Neutrophil (primary cell): ENCODE measurements around the gene EFCAB14.

ENCODE experiments used
- H3K27ac ChIP-seq: fragments of 200-600 bp; sonication (generic); 2 replicates; pipeline ENCODE4 v1.5.1; 2016; ENCODE audit warnings: mild to moderate bottlenecking, moderate library complexity
- H3K27me3 ChIP-seq: fragments of 200-600 bp; sonication (generic); 2 replicates; pipeline ENCODE4 v1.6.0; 2016; ENCODE audit warnings: mild to moderate bottlenecking
- H3K36me3 ChIP-seq: fragments of 200-600 bp; sonication (generic); 2 replicates; pipeline ENCODE4 v1.5.1; 2017
- H3K4me1 ChIP-seq, 2 experiments: fragments of 200-600 bp in 1 of 2; sonication (generic) in 1 of 2; 1 replicate in 1 of 2; 2 replicates in 1 of 2; pipeline versions ENCODE4 v1.5.1 to v1.6.1; 2013 to 2016; ENCODE audit warnings: low read depth in 1 of 2, low read length in 1 of 2, mild to moderate bottlenecking in 1 of 2, moderate library complexity in 1 of 2; ENCODE audit not compliant: control insufficient read depth in 1 of 2, insufficient read depth in 1 of 2
- H3K4me3 ChIP-seq, 2 experiments: fragments of 200-600 bp in 1 of 2; sonication (generic) in 1 of 2; 1 replicate in 1 of 2; 2 replicates in 1 of 2; pipeline ENCODE4 v1.5.1; 2013 to 2016; ENCODE audit warnings: low read depth in 1 of 2, low read length in 1 of 2, mild to moderate bottlenecking in 1 of 2, moderate library complexity in 1 of 2
- H3K9me3 ChIP-seq: fragments of 200-600 bp; sonication (generic); 2 replicates; pipeline ENCODE4 v1.5.1; 2016
- TF ChIP-seq, protein P1 (sequence below): fragments of 200-600 bp; sonication (generic); IDR thresholded peaks from 2 replicates; pipeline ENCODE4 v1.5.1; 2016; ENCODE audit warnings: antibody characterized with exemption

The EFCAB14 gene

DNA sequence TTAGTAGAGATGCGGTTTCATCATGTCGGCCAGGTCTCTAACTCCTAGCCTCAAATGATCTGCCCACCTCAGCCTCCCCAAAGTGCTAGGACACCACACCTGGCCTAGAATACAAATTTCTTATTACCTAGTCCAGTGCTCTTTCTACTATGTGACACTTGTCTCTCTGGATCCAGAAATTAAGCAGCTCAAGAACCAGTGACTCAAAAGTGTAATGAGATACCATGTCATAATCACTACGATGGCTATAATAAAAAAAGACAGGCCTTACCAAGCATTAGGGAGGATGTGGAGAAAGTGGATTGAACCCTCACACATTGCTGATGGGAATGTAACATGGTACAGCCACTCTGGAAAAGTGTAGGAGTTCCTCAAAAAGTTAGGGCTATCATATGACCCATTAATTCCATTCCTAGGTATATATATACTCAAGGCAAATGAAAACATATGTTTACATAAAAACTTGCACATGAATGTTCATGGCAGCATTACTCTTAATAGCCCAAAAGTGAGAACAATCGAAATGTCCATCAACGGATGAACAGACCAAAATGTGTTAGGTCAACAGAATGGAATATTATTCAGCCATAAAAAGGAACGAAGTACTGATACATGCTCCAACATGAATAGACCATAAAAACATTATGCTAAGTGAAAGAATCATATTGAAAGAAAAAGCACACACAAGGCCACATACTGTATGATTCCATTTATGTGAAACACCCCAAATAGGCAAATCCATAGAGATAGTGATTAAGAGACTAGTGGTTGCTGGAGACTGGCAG lies 38.9 kb downstream of the EFCAB14 start:
- peaks cover 95% of the 10 kb centered on the region for H3K36me3 ChIP-seq

DNA sequence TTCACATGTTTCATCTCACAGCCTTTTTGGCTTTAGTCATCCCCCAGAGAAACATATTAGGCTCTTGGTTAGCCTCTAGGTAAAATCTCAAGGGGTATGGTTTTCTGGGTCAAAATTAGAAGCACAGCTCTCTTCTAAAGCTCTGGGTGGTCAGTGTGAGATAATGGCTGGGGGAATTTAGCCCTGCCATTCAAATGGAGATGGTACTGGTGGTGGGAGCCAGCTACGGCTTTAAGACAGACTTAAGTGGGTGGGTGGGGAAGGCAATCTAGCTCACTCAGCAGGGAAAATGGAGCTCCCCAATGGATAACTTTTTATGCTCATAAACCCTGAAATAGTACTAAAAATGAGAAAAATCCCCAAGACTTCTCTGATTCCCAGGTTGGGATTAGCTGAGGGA lies 41.6 kb downstream of the EFCAB14 start:
- TF ChIP-seq, protein P1, sequence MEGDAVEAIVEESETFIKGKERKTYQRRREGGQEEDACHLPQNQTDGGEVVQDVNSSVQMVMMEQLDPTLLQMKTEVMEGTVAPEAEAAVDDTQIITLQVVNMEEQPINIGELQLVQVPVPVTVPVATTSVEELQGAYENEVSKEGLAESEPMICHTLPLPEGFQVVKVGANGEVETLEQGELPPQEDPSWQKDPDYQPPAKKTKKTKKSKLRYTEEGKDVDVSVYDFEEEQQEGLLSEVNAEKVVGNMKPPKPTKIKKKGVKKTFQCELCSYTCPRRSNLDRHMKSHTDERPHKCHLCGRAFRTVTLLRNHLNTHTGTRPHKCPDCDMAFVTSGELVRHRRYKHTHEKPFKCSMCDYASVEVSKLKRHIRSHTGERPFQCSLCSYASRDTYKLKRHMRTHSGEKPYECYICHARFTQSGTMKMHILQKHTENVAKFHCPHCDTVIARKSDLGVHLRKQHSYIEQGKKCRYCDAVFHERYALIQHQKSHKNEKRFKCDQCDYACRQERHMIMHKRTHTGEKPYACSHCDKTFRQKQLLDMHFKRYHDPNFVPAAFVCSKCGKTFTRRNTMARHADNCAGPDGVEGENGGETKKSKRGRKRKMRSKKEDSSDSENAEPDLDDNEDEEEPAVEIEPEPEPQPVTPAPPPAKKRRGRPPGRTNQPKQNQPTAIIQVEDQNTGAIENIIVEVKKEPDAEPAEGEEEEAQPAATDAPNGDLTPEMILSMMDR: no peak
- no peaks in the 10 kb centered on the region for H3K27me3 ChIP-seq
- H3K4me1 ChIP-seq: no peaks in the 10 kb centered on the region
- peaks cover 91% of the 10 kb centered on the region for H3K36me3 ChIP-seq
- no peak overlapping the region for H3K4me3 ChIP-seq
- H3K9me3 ChIP-seq: no peaks in the 10 kb centered on the region
- H3K27ac ChIP-seq: no peak overlapping the region

More for the DNA sequence above, 38.9 kb downstream of the EFCAB14 start:
- Histone ChIP-seq H3K9me3 (no peaks in the 10 kb centered on the region), H3K4me3 (no peak overlapping the region), H3K27ac (no peak overlapping the region), H3K27me3 (no peaks in the 10 kb centered on the region), H3K4me1 (no peaks in the 10 kb centered on the region)
- TF ChIP-seq, protein P1: no peak

DNA sequence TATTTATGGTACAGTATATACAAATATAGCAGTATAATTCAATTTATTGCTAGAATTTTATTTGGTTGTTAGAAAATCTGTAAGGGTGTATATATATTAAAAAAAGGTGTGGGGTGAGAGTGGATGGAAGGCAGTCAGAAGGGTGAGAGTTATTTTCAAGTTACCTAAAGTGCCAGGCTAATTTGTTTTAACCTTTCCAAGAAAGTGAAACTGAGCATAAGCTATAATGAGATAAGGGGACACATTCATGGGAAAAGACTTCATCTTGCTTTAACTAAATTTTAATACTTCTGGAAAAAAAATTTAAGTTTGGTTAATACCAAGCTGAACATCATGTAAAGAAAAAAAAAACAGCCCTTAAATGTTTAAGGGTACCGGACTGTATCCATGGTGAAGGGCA lies 42.4 kb downstream of the EFCAB14 start:
- Histone ChIP-seq H3K27me3 (no peaks in the 10 kb centered on the region), H3K36me3 (peaks cover 83% of the 10 kb centered on the region), H3K4me3 (no peak overlapping the region), H3K9me3 (no peaks in the 10 kb centered on the region), H3K4me1 (no peaks in the 10 kb centered on the region), H3K27ac (no peak overlapping the region)
- TF ChIP-seq, protein P1: no peak

DNA sequence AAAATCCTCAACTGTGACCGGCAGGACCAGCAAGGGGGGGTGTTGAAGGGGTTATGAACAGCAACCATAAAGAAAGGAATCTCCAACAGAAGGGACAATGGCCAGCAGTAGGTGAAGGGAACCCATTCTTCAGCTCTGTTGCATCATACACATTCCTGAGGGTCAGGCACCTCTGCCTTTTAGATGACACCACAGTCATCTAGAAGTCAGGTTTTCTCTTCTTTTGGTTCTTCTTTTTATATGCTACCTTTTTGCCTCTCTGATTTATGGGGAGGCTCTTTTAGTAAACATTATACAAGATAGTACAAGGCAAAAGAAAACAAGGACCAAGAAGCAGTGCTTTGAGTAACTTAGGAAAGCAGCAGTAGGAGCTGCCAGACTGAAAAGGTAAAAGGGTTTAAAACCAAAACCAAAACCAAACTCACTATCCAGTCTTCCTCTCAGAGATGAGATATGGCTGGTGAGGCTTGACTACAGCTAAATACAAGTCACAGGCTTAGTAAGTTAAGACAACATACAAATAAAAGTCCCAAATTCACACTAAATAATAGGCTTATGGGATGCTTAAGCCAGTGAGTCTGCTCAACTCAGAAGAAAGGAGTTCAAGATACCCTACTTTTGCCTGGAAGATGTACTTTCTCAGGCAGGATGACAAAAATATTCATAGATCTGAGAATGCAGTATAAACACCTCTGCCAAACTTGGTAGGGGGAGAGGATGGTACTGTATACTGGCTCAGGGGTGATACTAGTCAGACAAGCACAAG lies 43.2 kb downstream of the EFCAB14 start:
- Histone ChIP-seq H3K9me3 (no peaks in the 10 kb centered on the region), H3K36me3 (peaks cover 75% of the 10 kb centered on the region), H3K27me3 (no peaks in the 10 kb centered on the region), H3K27ac (no peak overlapping the region), H3K4me3 (no peak overlapping the region), H3K4me1 (no peaks in the 10 kb centered on the region)
- TF ChIP-seq, protein P1: no peak

- no peaks in the 10 kb centered on the region for H3K9me3 ChIP-seq
- no peaks in the 10 kb centered on the region for H3K27me3 ChIP-seq
- peaks cover 57% of the 10 kb centered on the region for H3K36me3 ChIP-seq
- H3K4me1 ChIP-seq: no peaks in the 10 kb centered on the region
- no peak overlapping the region for H3K27ac ChIP-seq
- TF ChIP-seq, protein P1: no peak
- H3K4me3 ChIP-seq: no peak overlapping the region
Observed at GRCh38 chr1:46673749-46674182, 45.1 kb downstream of the EFCAB14 start.
